Osteoblast (primary cell): ENCODE measurements around the gene KCTD1. TPM values are rescaled to one million over a fixed set of nuclear protein-coding genes. Genes with fewer than 3 reads are reported as not detected.

Source experiments
- DNase-seq: peaks from one replicate; pipeline ENCODE4 v3.0.0; 2011; ENCODE audit warnings: low spot score, mixed read lengths; ENCODE audit not compliant: insufficient read length; ENCODE audit errors: missing footprints
- H2AFZ ChIP-seq: 2 replicates; pipeline ENCODE4 v1.6.0; 2011; ENCODE audit warnings: mild to moderate bottlenecking, low read length
- H3K27ac ChIP-seq: 2 replicates; pipeline ENCODE4 v1.5.1; 2011; ENCODE audit warnings: mild to moderate bottlenecking, low read depth, low read length, moderate library complexity
- H3K27me3 ChIP-seq: 2 replicates; pipeline ENCODE4 v1.6.0; 2012; ENCODE audit warnings: mild to moderate bottlenecking, control low read depth, inconsistent platforms, low read length, moderate library complexity; ENCODE audit not compliant: insufficient read depth
- H3K36me3 ChIP-seq: 2 replicates; pipeline ENCODE4 v1.5.1; 2011; ENCODE audit warnings: mild to moderate bottlenecking, low read length, control low read depth, moderate library complexity; ENCODE audit not compliant: insufficient read depth
- H3K4me1 ChIP-seq: 2 replicates; pipeline ENCODE4 v1.5.1; 2011; ENCODE audit warnings: mild to moderate bottlenecking, low read length, control low read depth, moderate library complexity; ENCODE audit not compliant: insufficient read depth
- H3K4me2 ChIP-seq: 2 replicates; pipeline ENCODE4 v1.6.0; 2011; ENCODE audit warnings: mild to moderate bottlenecking, low read length; ENCODE audit not compliant: insufficient read depth
- H3K4me3 ChIP-seq: fragments of 200-600 bp; sonication (generic); 3 replicates; pipeline ENCODE4 v1.5.1; 2012; ENCODE audit warnings: mild to moderate bottlenecking, low read length, inconsistent platforms; ENCODE audit not compliant: insufficient read depth
- H3K79me2 ChIP-seq: 2 replicates; pipeline ENCODE4 v1.6.0; 2012; ENCODE audit warnings: mild to moderate bottlenecking, low read length, control low read depth, inconsistent platforms; ENCODE audit not compliant: insufficient read depth
- H3K9me3 ChIP-seq: 2 replicates; pipeline ENCODE4 v1.5.1; 2011; ENCODE audit warnings: low read depth, low read length, control low read depth
- H4K20me1 ChIP-seq: 2 replicates; pipeline ENCODE4 v1.6.0; 2012; ENCODE audit warnings: mild to moderate bottlenecking, low read length, control low read depth; ENCODE audit not compliant: insufficient read depth
- CTCF ChIP-seq: IDR thresholded peaks from 2 replicates; pipeline ENCODE4 v1.5.1; 2011; ENCODE audit warnings: mild to moderate bottlenecking, low read depth, low read length, moderate library complexity; ENCODE audit errors: extremely low read depth
- total RNA-seq: library from RNA; depleted of rRNA; stranded (reverse); fragments of >200 nt; gene quantifications from 2 replicates; pipeline ENCODE4 v1.2.3, GENCODE V29; 2012

KCTD1 gene
- total RNA-seq, 1 donor, result 14.8 TPM

GRCh38 chr18:26549263-26550094 is 1.1 kb upstream of the KCTD1 start:
- H3K27ac ChIP-seq, result no peak overlapping the region
- peak overlapping the region; percentile 80 for H3K4me3 ChIP-seq
- no peaks in the 10 kb centered on the region for H3K36me3 ChIP-seq
- H2AFZ ChIP-seq, result peak overlapping the region; percentile 52
- peaks cover 23% of the 10 kb centered on the region for H3K79me2 ChIP-seq
- peak; percentile 94 for DNase-seq
- peak overlapping the region; percentile 83 for H3K4me2 ChIP-seq
- H3K27me3 ChIP-seq, result peaks cover 43% of the 10 kb centered on the region
- H3K9me3 ChIP-seq, result no peaks in the 10 kb centered on the region
- peaks cover 12% of the 10 kb centered on the region for H3K4me1 ChIP-seq
- peaks cover 12% of the 10 kb centered on the region for H4K20me1 ChIP-seq
- TF ChIP-seq CTCF, result no peak

GRCh38 chr18:26547646-26548414 is 523 bp downstream of the KCTD1 start:
- Histone ChIP-seq H3K27ac (no peak overlapping the region), H3K4me1 (peaks cover 12% of the 10 kb centered on the region)

DNA sequence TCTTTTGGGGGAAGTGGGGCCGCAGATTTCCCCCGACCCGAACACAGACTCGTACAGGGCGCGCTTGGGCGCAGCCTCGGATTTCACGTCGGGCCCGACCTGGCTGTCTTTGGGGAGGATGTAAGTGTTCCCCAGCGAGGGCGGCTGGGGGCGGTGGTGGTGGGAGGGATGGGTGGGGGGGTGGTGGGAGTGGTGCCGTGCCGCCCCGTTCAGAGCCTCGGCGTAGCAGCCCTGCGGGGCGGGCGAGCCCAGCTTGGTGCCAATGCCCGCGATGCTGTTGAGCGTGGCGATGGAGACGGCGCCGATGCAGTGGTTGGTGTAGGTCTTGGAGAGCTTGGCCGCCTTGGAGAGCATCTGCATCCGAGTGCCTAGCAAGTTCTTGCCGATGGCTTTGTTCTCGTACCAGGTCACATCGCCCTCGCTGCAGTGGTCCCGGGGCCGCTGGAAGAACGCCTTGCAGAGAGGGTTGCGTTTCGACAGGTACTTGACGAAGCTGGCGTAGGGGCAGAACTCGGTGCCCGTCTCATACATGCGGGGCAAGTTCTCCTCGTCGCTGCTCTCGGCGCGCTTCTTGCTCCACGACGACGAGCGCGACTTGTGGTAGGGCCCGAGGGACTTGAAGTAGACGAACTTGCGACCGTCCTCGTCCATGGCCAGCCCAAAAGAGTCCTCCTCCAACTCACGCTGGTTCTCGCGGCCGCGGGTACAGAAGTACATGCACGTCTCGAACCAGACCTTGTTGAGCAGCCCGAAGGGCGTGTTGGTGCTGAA is 1.3 kb downstream of the KCTD1 start:
- Histone ChIP-seq H3K4me3 (peak overlapping the region; percentile 80), H3K79me2 (peaks cover 37% of the 10 kb centered on the region), H4K20me1 (peaks cover 17% of the 10 kb centered on the region), H3K27me3 (peaks cover 20% of the 10 kb centered on the region), H2AFZ (peak overlapping the region; percentile 46), H3K4me1 (peaks cover 12% of the 10 kb centered on the region), H3K9me3 (no peaks in the 10 kb centered on the region), H3K4me2 (peak overlapping the region; percentile 83), H3K36me3 (no peaks in the 10 kb centered on the region), H3K27ac (no peak overlapping the region)
- DNase-seq, result no peak
- TF ChIP-seq CTCF, result no peak

More at GRCh38 chr18:26547646-26548414, 523 bp downstream of the KCTD1 start:
- peak; percentile 91 for DNase-seq
- H2AFZ ChIP-seq, result peak overlapping the region; percentile 85
- H4K20me1 ChIP-seq, result peaks cover 17% of the 10 kb centered on the region
- no peaks in the 10 kb centered on the region for H3K36me3 ChIP-seq
- H3K79me2 ChIP-seq, result peaks cover 33% of the 10 kb centered on the region
- peaks cover 28% of the 10 kb centered on the region for H3K27me3 ChIP-seq
- H3K4me3 ChIP-seq, result peak overlapping the region; percentile 80
- H3K9me3 ChIP-seq, result no peaks in the 10 kb centered on the region
- TF ChIP-seq CTCF, result peak; percentile 35
- peak overlapping the region; percentile 83 for H3K4me2 ChIP-seq
